HEK293T (cell line): ENCODE results near the gene UBXN6.

ENCODE experiments used
- BHLHE40 ChIP-seq: fragments of 450-650 bp; IDR thresholded peaks from 2 replicates; pipeline ENCODE4 v1.6.1; 2016; ENCODE audit warnings: mild to moderate bottlenecking, moderate library complexity, borderline replicate concordance
- FOXA1 ChIP-seq: fragments of 450-650 bp; IDR thresholded peaks from 2 replicates; pipeline ENCODE4 v1.6.1; 2016; ENCODE audit warnings: mild to moderate bottlenecking
- FOXK2 ChIP-seq: fragments of 450-650 bp; IDR thresholded peaks from 2 replicates; pipeline ENCODE4 v1.6.1; 2016; ENCODE audit warnings: mild to moderate bottlenecking
- FOXM1 ChIP-seq: fragments of 450-650 bp; IDR thresholded peaks from 2 replicates; pipeline ENCODE4 v1.6.1; 2017; ENCODE audit warnings: mild to moderate bottlenecking, borderline replicate concordance
- LEF1 ChIP-seq: fragments of 450-650 bp; IDR thresholded peaks from 2 replicates; pipeline ENCODE4 v1.6.1; 2017; ENCODE audit warnings: mild to moderate bottlenecking, borderline replicate concordance
- NFRKB ChIP-seq: fragments of 450-650 bp; IDR thresholded peaks from 2 replicates; pipeline ENCODE4 v1.6.1; 2016; ENCODE audit warnings: mild to moderate bottlenecking, moderate library complexity
- SP1 ChIP-seq: fragments of 450-650 bp; IDR thresholded peaks from 2 replicates; pipeline ENCODE4 v1.6.1; 2017
- TARDBP ChIP-seq: fragments of 450-650 bp; IDR thresholded peaks from 2 replicates; pipeline ENCODE4 v1.6.1; 2016
- ZNF384 ChIP-seq: fragments of 450-650 bp; IDR thresholded peaks from 2 replicates; pipeline ENCODE4 v1.6.1; 2016

DNA sequence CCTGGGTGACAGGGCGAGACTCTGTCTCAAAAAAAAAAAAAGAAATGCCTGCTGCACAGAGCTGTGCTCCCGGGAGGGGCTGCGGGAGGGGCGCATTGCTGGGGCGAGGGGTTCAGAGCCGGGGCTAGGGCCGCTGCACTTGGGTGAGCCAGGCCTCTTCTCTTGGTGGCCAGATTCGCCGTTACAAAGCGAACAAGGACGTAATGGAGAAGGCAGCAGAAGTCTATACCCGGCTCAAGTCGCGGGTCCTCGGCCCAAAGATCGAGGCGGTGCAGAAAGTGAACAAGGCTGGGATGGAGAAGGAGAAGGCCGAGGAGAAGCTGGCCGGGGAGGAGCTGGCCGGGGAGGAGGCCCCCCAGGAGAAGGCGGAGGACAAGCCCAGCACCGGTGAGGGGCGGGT is 41.7 kb upstream of the UBXN6 start:
- TF ChIP-seq LEF1 (no peak), FOXA1 (no peak), NFRKB (no peak), BHLHE40 (no peak), FOXK2 (no peak), SP1 (no peak), FOXM1 (no peak), TARDBP (no peak), ZNF384 (no peak)
